HepG2 (cell line): Measurements from ENCODE around the gene HOXC11. TPM values are rescaled to one million over a fixed set of nuclear protein-coding genes. Genes with fewer than 3 reads are reported as not detected.

Experiments
- CEBPB ChIP-seq: IDR thresholded peaks from 2 replicates; pipeline ENCODE4 v1.6.1; 2011; ENCODE audit warnings: low read depth, low read length, improper control_type of control experiment, borderline replicate concordance
- DMAP1 ChIP-seq: IDR thresholded peaks from 2 replicates; pipeline ENCODE4 v1.6.1; 2016
- FOXJ3 ChIP-seq: sonication (generic); formaldehyde crosslinking; IDR thresholded peaks from 2 replicates; pipeline ENCODE4 v1.4.0; 2020; ENCODE audit warnings: missing genetic modification reagents, mild to moderate bottlenecking, borderline replicate concordance
- HNRNPK ChIP-seq: fragments of 200-400 bp; formaldehyde crosslinking; IDR thresholded peaks from 2 replicates; pipeline ENCODE4 v1.6.1; 2018; ENCODE audit warnings: low read length, low read depth, moderate library complexity, mild to moderate bottlenecking; ENCODE audit not compliant: poor library complexity, severe bottlenecking
- KAT7 ChIP-seq: IDR thresholded peaks from 2 replicates; pipeline ENCODE4 v1.6.1; 2018; ENCODE audit warnings: borderline replicate concordance, missing compliant biosample characterization
- SP2 ChIP-seq: sonication (generic); formaldehyde crosslinking; IDR thresholded peaks from 2 replicates; pipeline ENCODE4 v1.5.1; 2020; ENCODE audit warnings: mild to moderate bottlenecking, missing genetic modification reagents
- TBX3 ChIP-seq: fragments of 450-650 bp; IDR thresholded peaks from 2 replicates; pipeline ENCODE4 v1.6.1; 2017; ENCODE audit warnings: antibody characterized with exemption, mild to moderate bottlenecking, inconsistent platforms, borderline replicate concordance
- USF2 ChIP-seq, 2 experiments: sonication (generic) in 1 of 2; formaldehyde crosslinking in 1 of 2; IDR thresholded peaks; 2 replicates each; pipeline versions ENCODE4 v1.5.1 to v1.6.1; 2011 to 2020; ENCODE audit warnings: borderline replicate concordance in 1 of 2, low read depth in 1 of 2, low read length in 1 of 2, mild to moderate bottlenecking in 1 of 2, missing genetic modification reagents in 1 of 2, moderate library complexity in 1 of 2
- ZHX2 ChIP-seq, 2 experiments: sonication (generic) in 1 of 2; formaldehyde crosslinking in 1 of 2; IDR thresholded peaks; 2 replicates each; pipeline versions ENCODE4 v1.6.1 to v1.9.0; 2014 to 2022; ENCODE audit warnings: antibody characterized with exemption in 1 of 2, borderline replicate concordance in 1 of 2, inconsistent platforms in 1 of 2, low read depth in 1 of 2, missing genetic modification reagents in 1 of 2
- ZNF678 ChIP-seq: sonication (generic); formaldehyde crosslinking; IDR thresholded peaks from 2 replicates; pipeline ENCODE4 v1.4.0; 2020; ENCODE audit warnings: mild to moderate bottlenecking, missing genetic modification reagents
- polyA plus RNA-seq, 8 experiments: library from polyadenylated mRNA; depleted of rRNA in 3 of 8; stranded (reverse) in 7 of 8; unstranded in 1 of 8; fragments of >200 nt; fragmentation: Illumina TruSeq in 4 of 8; extraction: Trizol in 4 of 8; gene quantifications; 2 replicates each; pipeline versions ENCODE4 v1.2.1 to v1.2.3, GENCODE V29; 2011 to 2016; ENCODE audit warnings: low read depth in 4 of 8, missing spikeins in 1 of 8, mixed read lengths in 1 of 8; ENCODE audit not compliant: insufficient read depth in 1 of 8
- total RNA-seq, 5 experiments: library from RNA; depleted of rRNA; stranded (reverse); fragments of >200 nt; fragmentation: Illumina TruSeq; extraction: Trizol; gene quantifications; 2 replicates each; pipeline ENCODE4 v1.2.3, GENCODE V29; 2016; ENCODE audit warnings: low read depth in 1 of 5
- TF ChIP-seq, protein P1 (sequence below): sonication (generic); formaldehyde crosslinking; IDR thresholded peaks from 2 replicates; pipeline ENCODE4 v1.8.1; 2023; ENCODE audit warnings: mild to moderate bottlenecking, missing genetic modification reagents
- TF ChIP-seq, protein P2 (sequence below): fragments of 450-650 bp; IDR thresholded peaks from 2 replicates; pipeline ENCODE4 v1.6.1; 2016

Gene HOXC11
- total and polyA plus RNA-seq, 2 of the 13 experiments (the other 11 are each of a cell fraction or from before 2014, with no cell fraction given) = not detected

GRCh38 chr12:53938326-53939140 lies 34.4 kb upstream of the HOXC11 start, which contains the start of gene HOXC13 (continued):
- TF ChIP-seq ZHX2 (IDR thresholded peaks at IDR 0.05; ENCODE audit: low read depth) (no peak), ZHX2 (CRISPR knock-in tag; IDR thresholded peaks at IDR 0.05; ENCODE audit: borderline replicate concordance) (no peak), DMAP1 (no peak), USF2 (IDR thresholded peaks at IDR 0.05; ENCODE audit: low read depth, low read length) (peak; percentile 88), USF2 (CRISPR knock-in tag; IDR thresholded peaks at IDR 0.05; ENCODE audit: borderline replicate concordance) (peak; percentile 71; the same call in 1 of the 2 replicates), KAT7 (CRISPR knock-in tag) (no peak), TBX3 (no peak), HNRNPK (no peak), ZNF678 (CRISPR knock-in tag) (no peak), FOXJ3 (CRISPR knock-in tag) (no peak), SP2 (CRISPR knock-in tag) (no peak), CEBPB (no peak)
- TF ChIP-seq, protein P1, sequence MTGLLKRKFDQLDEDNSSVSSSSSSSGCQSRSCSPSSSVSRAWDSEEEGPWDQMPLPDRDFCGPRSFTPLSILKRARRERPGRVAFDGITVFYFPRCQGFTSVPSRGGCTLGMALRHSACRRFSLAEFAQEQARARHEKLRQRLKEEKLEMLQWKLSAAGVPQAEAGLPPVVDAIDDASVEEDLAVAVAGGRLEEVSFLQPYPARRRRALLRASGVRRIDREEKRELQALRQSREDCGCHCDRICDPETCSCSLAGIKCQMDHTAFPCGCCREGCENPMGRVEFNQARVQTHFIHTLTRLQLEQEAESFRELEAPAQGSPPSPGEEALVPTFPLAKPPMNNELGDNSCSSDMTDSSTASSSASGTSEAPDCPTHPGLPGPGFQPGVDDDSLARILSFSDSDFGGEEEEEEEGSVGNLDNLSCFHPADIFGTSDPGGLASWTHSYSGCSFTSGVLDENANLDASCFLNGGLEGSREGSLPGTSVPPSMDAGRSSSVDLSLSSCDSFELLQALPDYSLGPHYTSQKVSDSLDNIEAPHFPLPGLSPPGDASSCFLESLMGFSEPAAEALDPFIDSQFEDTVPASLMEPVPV (CRISPR knock-in tag) = no peak
- TF ChIP-seq, protein P2, sequence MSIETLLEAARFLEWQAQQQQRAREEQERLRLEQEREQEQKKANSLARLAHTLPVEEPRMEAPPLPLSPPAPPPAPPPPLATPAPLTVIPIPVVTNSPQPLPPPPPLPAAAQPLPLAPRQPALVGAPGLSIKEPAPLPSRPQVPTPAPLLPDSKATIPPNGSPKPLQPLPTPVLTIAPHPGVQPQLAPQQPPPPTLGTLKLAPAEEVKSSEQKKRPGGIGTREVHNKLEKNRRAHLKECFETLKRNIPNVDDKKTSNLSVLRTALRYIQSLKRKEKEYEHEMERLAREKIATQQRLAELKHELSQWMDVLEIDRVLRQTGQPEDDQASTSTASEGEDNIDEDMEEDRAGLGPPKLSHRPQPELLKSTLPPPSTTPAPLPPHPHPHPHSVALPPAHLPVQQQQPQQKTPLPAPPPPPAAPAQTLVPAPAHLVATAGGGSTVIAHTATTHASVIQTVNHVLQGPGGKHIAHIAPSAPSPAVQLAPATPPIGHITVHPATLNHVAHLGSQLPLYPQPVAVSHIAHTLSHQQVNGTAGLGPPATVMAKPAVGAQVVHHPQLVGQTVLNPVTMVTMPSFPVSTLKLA = peak; percentile 23; the same call in 1 of the 2 replicates
